K562 (cell line): ENCODE measurements around the gene DNAJC6. TPM values are rescaled to one million over a fixed set of nuclear protein-coding genes. Genes with fewer than 3 reads are reported as not detected.
A peak's percentile ranks its signal among the peaks of the same experiment; 100 is the strongest.

Experiments
- CHD2 ChIP-seq: IDR thresholded peaks from 2 replicates; pipeline ENCODE4 v1.6.1; 2011; ENCODE audit warnings: low read depth, low read length
- CUX1 ChIP-seq: fragments of 200-800 bp; sonication (Bioruptor generic); IDR thresholded peaks from 2 replicates; pipeline ENCODE4 v1.6.1; 2016; ENCODE audit warnings: missing genetic modification characterization, missing compliant biosample characterization
- DIDO1 ChIP-seq: fragments of 450-650 bp; IDR thresholded peaks from 2 replicates; pipeline ENCODE4 v1.6.1; 2016; ENCODE audit warnings: low read depth, missing biosample characterization, missing genetic modification characterization
- PBX2 ChIP-seq, 2 experiments: IDR thresholded peaks in 1 of 2; conservative IDR thresholded peaks in 1 of 2; 2 replicates each; pipeline ENCODE4 v1.6.1; 2016; ENCODE audit warnings: low read depth in 2 of 2, mild to moderate bottlenecking in 1 of 2, missing compliant biosample characterization in 1 of 2, missing genetic modification characterization in 1 of 2, moderate library complexity in 1 of 2
- TCF3 ChIP-seq: sonication (generic); formaldehyde crosslinking; IDR thresholded peaks from 2 replicates; pipeline ENCODE4 v1.4.0; 2020; ENCODE audit warnings: mild to moderate bottlenecking, missing genetic modification reagents
- THRA ChIP-seq: fragments of 450-650 bp; IDR thresholded peaks from 2 replicates; pipeline ENCODE4 v1.6.1; 2017; ENCODE audit warnings: mild to moderate bottlenecking, moderate library complexity
- ZNF561 ChIP-seq: fragments of 450-650 bp; formaldehyde crosslinking; conservative IDR thresholded peaks from 2 replicates; pipeline ENCODE4 v1.4.0; 2020; ENCODE audit warnings: mild to moderate bottlenecking, moderate library complexity
- polyA plus RNA-seq, 8 experiments: library from polyadenylated mRNA; depleted of rRNA in 4 of 8; stranded (reverse) in 5 of 8; unstranded in 3 of 8; fragments of >200 nt; fragmentation: Nextera tagmentation in 2 of 8; fragmentation: Illumina TruSeq in 1 of 8; extraction: Ambion mirVana in 2 of 8; extraction: Trizol in 1 of 8; gene quantifications; 2 replicates each; pipeline versions ENCODE4 v1.2.1 to v1.2.3, GENCODE V29; 2011 to 2014; ENCODE audit warnings: inconsistent platforms in 1 of 8, missing spikeins in 1 of 8
- total RNA-seq, 7 experiments: library from RNA; depleted of rRNA in 6 of 7; stranded (reverse); fragments of >200 nt in 6 of 7; fragmentation: Illumina TruSeq in 2 of 7; extraction: Trizol in 2 of 7; gene quantifications; 2 replicates each; pipeline versions ENCODE4 v1.2.1 to v1.2.3, GENCODE V29; 2011 to 2021; ENCODE audit warnings: low replicate concordance in 1 of 7

DNAJC6 gene
- total and polyA plus RNA-seq, 9 of the 15 experiments (the other 6 are each of a cell fraction or from before 2014, with no cell fraction given) = 6.7 to 78.7 (median 28.0) TPM

GRCh38 chr1:65277605-65278347, 31.6 kb upstream of the DNAJC6 start (continued):
- TF ChIP-seq ZNF561 (CRISPR knock-in tag) (no peak), CHD2 (no peak), CUX1 (CRISPR knock-in tag) (peak; percentile 47; the same call in 1 of the 2 replicates), PBX2 (CRISPR knock-in tag; IDR thresholded peaks at IDR 0.05; ENCODE audit: low read depth) (no peak), PBX2 (tag; conservative IDR thresholded peaks at IDR 0.05; ENCODE audit: low read depth) (0 out of 2 replicates have a peak, but pooled peaks have one; percentile 6), THRA (no peak), DIDO1 (no peak), TCF3 (peak; percentile 87)
